Natural killer cell treated with Interleukin-12 subunit alpha and Interleukin-12 subunit beta and Interleukin-15 and Interleukin-18, amount 100 ng/mL, for 72 hours (primary cell): ENCODE data around the gene HLA-G. TPM values are rescaled to one million over a fixed set of nuclear protein-coding genes. Genes with fewer than 3 reads are reported as not detected.
"Not testable (repeated sequence)": the region's sequence is repeated elsewhere in the genome, so short reads cannot be mapped to it uniquely, and the experiment has no call there.

Experiments used
- ATAC-seq, 2 donors: fragments of 150-1000 bp; cut with Tn5 transposase in 1 of 2; sonication (Bioruptor Pico), chemical (Tn5 transposase) in 1 of 2; 2 replicates each; pipeline ENCODE4 v1.10.0; 2021
- DNase-seq: peaks from one replicate; pipeline ENCODE4 v3.0.0; 2022; ENCODE audit warnings: low spot score
- H3K27ac Mint-ChIP-seq, 2 donors: 1 replicate in 1 of 2; 2 replicates in 1 of 2; pipeline ENCODE4 v1.8.0; 2022; ENCODE audit warnings: mixed read lengths in 2 of 2, mild to moderate bottlenecking in 1 of 2, moderate library complexity in 1 of 2
- H3K27me3 Mint-ChIP-seq, 2 donors: 1 replicate in 1 of 2; 2 replicates in 1 of 2; pipeline ENCODE4 v1.8.0; 2022; ENCODE audit warnings: mixed read lengths in 2 of 2
- H3K36me3 Mint-ChIP-seq: one replicate; pipeline ENCODE4 v1.8.0; 2022; ENCODE audit warnings: mixed read lengths
- H3K4me1 Mint-ChIP-seq, 2 donors: 1 replicate in 1 of 2; 2 replicates in 1 of 2; pipeline ENCODE4 v1.8.0; 2022; ENCODE audit warnings: low read depth in 2 of 2, mixed read lengths in 2 of 2, mild to moderate bottlenecking in 1 of 2
- H3K4me3 Mint-ChIP-seq: one replicate; pipeline ENCODE4 v1.8.0; 2022; ENCODE audit warnings: mixed read lengths
- H3K9me3 Mint-ChIP-seq: 2 replicates; pipeline ENCODE4 v1.8.0; 2022; ENCODE audit warnings: mixed read lengths
- total RNA-seq, 2 donors: library from RNA; stranded (reverse); gene quantifications; one replicate each; pipeline ENCODE4 v1.2.3, GENCODE V29; 2022

HLA-G gene
- total RNA-seq, 2 donors from 2014 or later: 2.8 to 3.3 TPM

DNA sequence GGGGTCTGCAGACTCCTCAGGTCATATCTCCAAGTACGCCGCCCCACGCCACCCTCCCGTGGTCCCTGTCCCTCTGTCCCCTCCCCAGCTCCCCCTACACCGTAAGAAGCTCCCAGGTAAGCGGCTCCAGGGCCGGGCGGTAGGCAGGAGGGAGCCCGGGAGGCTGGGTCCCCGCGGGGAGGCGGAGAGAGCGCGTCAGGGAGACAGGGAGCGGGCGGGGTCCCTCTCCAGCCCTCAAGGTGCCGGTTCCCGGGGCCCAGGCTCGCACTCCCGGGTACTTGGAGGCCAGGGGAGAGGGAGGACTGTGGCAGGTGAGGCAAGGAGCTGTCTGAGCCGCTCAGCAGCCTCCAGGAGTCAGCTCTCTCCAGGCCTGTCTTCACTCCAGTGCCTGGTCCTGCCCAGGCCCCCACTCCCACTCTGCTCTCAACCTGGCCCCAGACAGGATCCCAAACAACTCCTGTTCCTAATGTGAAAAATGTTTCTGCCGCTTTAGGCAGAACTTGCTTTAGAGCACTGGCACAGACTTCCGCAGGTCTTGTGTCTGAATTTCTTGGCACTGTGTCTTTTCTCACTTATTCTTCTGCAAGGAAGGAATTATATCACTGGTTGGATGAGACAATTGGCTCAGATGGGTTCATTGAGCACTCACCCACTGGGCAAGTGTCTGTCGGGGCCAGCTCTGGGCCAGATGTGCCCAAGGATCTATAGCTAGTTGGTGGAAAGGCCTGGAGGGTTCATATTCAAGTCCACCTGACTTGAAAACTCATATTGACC, 36.6 kb downstream of the HLA-G start:
- H3K4me3 Mint-ChIP-seq: no peak overlapping the region
- H3K27ac Mint-ChIP-seq: no peak overlapping the region
- no peaks in the 10 kb centered on the region for H3K4me1 Mint-ChIP-seq
- H3K9me3 Mint-ChIP-seq: no peaks in the 10 kb centered on the region
- ATAC-seq (no peak), DNase-seq (no peak)
- peaks cover 41 to 49% of the 10 kb centered on the region in 2 donors for H3K27me3 Mint-ChIP-seq
- H3K36me3 Mint-ChIP-seq: no peaks in the 10 kb centered on the region

DNA sequence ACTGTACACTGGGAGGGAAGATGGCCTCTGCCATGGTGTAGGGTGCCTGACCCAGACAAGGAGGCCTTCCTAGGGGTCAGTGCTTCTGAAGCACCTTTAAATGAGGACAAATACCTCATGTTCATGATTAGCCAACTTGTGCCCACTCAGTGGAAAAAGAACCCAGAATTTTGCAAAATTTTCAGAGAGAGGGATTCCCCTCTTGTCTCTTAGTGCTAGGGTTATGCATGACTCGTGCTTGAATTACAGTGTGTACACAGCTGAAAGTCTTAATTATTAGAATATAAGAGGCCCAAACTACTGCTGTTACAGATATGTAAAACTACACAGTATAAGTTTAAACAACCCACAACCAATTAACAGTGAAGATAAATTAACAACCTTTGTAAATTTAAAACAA, 38.0 kb downstream of the HLA-G start:
- peaks cover 41 to 49% of the 10 kb centered on the region in 2 donors for H3K27me3 Mint-ChIP-seq
- no peaks in the 10 kb centered on the region for H3K4me1 Mint-ChIP-seq
- ATAC-seq: no peak

DNA sequence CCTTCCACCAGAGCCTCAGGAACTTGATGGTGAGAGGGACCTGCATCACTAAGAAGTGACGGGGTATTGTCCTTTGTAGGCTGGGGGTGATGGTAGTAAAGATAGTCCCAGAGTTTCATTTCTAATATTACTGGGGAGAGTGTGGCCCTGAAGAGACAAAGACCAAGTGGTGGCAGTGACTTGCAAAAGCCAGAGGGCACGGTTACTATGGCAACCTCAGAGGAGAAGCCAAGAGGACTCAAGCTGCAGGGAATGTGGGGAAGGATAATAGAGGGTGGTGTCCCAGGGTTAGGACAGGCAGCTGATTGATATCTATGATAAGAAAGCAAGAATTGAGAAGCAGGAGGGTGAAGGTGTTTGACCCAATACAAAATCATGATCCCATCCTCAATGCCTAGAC, 42.5 kb downstream of the HLA-G start:
- no peak overlapping the region for H3K4me3 Mint-ChIP-seq
- H3K9me3 Mint-ChIP-seq: no peaks in the 10 kb centered on the region
- peaks cover 22 to 24% of the 10 kb centered on the region in 2 donors for H3K27me3 Mint-ChIP-seq
- no peak for DNase-seq
- no peaks in the 10 kb centered on the region for H3K4me1 Mint-ChIP-seq
- ATAC-seq: no peak
- H3K27ac Mint-ChIP-seq: no peak overlapping the region
- H3K36me3 Mint-ChIP-seq: no peaks in the 10 kb centered on the region

More for the DNA sequence above, 38.0 kb downstream of the HLA-G start:
- H3K4me3 Mint-ChIP-seq: no peak overlapping the region
- no peaks in the 10 kb centered on the region for H3K9me3 Mint-ChIP-seq
- H3K27ac Mint-ChIP-seq: no peak overlapping the region
- no peaks in the 10 kb centered on the region for H3K36me3 Mint-ChIP-seq
- no peak for DNase-seq

DNA sequence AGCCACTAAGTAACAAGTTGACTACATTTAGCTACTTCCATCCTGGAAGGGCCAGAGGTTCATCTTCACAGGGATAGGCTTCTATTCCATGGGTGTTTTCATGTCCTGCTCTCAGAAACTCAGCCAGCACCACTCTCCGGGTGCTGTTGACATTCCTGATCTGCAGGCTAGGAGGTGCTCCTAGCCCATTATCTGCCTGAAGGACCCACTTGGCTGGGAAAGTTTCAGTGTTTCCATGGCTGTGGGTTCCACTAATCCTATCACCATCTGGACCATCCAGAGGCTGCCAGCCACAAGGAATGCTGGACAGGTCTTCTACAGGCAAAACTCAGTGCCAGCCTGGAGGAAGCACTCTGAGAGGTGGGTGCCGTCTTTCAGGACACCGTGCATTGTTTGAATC, 45.2 kb downstream of the HLA-G start:
- ATAC-seq: no peak
- H3K4me1 Mint-ChIP-seq: no peaks in the 10 kb centered on the region

DNA sequence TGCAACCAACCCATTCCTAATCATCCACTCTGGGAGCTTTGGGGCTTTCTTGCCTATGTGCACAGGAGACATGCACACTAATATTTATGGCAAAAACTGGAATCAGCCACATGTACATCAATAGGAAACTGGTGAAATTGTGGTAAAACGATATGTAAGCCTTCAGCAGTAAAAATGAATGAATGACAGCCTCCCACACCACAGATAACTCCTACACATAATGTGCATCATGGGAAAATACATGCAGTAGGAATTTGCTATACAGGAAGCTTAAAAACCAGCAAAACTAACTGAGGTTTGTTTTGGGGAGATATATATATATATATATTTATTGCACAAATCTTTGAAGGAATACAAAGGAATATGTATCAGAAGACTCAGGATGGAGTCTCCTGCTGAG, 47.6 kb downstream of the HLA-G start:
- Mint-ChIP-seq H3K4me1 (no peaks in the 10 kb centered on the region), H3K9me3 (no peaks in the 10 kb centered on the region), H3K4me3 (no peak overlapping the region), H3K27me3 (no peaks in the 10 kb centered on the region), H3K36me3 (no peaks in the 10 kb centered on the region), H3K27ac (no peak overlapping the region)
- ATAC-seq: no peak
- DNase-seq: no peak

More for the DNA sequence above, 45.2 kb downstream of the HLA-G start:
- Mint-ChIP-seq H3K36me3 (no peaks in the 10 kb centered on the region), H3K9me3 (no peaks in the 10 kb centered on the region), H3K27ac (no peak overlapping the region), H3K4me3 (no peak overlapping the region), H3K27me3 (peaks cover 9 to 11% of the 10 kb centered on the region in 2 donors)
- no peak for DNase-seq

DNA sequence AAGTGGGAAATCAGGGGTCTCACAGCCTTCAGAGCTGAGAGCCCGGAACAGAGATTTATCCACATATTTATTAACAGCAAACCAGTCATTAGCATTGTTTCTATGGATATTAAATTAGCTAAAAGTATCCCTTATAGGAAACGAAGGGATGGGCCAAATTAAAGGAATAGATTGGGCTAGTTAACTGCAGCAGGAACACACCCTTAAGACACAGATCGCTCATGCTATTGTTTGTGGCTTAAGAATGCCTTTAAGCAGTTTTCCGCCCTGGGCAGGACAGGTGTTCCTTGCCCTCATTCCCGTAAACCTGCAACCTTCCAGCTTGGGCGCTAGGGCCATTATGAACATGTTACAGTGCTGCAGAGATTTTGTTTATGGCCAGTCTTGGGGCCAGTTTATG, 48.1 kb downstream of the HLA-G start:
- H3K4me3 Mint-ChIP-seq, H3K27ac Mint-ChIP-seq, H3K4me1 Mint-ChIP-seq, H3K27me3 Mint-ChIP-seq, ATAC-seq, H3K36me3 Mint-ChIP-seq, H3K9me3 Mint-ChIP-seq, DNase-seq: not testable (repeated sequence)

Other genes starting within 250 kb of the HLA-G start
- gene OR2H2, start 242.7 kb upstream of the HLA-G start, total RNA-seq: not detected
- 10 to 100 TPM in 1 of 2 donors, 1 to 10 TPM in 1; 3.0 to 15.2 TPM for gene GABBR1, start 194.6 kb upstream of the HLA-G start, total RNA-seq
- not detected for gene MOG, start 170.7 kb upstream of the HLA-G start, total RNA-seq
- 1 to 10 TPM; 5.2 to 9.0 TPM for gene ZFP57, start 146.7 kb upstream of the HLA-G start, total RNA-seq
- 100 to 1,000 TPM; 277 to 518 TPM for gene HLA-F, start 104.4 kb upstream of the HLA-G start, total RNA-seq
- 1,000 to 10,000 TPM; 1,618 to 3,352 TPM for gene HLA-A, start 114.7 kb downstream of the HLA-G start, total RNA-seq
- gene POLR1H, start 233.4 kb downstream of the HLA-G start, total RNA-seq: 10 to 100 TPM; 41.5 to 58.1 TPM
- 10 to 100 TPM; 50.3 to 82.0 TPM for gene PPP1R11, start 239.4 kb downstream of the HLA-G start, total RNA-seq
- not detected for gene RNF39, start 247.9 kb downstream of the HLA-G start, total RNA-seq